ENCODE data around the gene ASCC3. TPM values are rescaled to one million over a fixed set of nuclear protein-coding genes. Genes with fewer than 3 reads are reported as not detected.

ASCC3 gene
- total RNA-seq, 2 experiments from 2014 or later, result 28.5 to 47.5 TPM

DNA sequence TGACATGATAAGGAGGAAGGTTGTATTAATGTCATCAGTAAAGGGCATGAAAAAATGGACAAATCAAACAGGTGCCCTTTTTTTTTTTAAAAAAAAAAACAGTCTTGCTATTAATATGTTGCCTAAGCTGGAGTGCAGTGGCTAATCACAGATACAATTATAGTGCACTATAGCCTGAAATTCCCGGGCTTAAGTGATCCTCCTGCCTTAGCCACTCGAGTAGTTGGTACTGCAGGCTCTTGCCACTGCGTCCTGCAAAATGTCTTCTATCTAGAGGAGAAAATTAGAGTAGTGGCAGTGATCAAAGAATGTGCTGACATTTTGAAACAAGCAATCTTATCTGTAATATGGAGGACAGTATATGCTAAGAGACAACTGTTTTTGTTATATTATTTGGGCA is 127.7 kb downstream of the ASCC3 start:
- CTCF ChIA-PET (ENCODE audit: unreplicated experiment), result no interaction called here

DNA sequence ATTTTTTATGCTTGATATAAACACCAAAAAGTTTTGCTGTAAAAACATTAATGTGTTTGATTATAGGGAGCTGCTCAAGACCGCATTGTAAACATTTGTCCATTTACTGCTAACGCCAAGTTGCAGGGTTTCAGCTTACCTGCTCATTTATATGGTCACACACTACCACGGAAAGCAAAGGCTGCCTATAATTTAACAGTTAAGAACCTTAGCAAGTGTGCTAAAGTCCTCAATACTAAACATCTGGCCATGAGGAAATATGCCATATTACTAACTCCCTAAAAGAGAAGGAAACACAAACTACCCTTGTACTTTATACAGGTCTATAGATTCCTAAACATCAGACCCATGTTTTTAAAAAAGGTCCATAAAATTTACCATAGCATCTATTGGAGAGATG is 129.5 kb downstream of the ASCC3 start:
- Histone ChIP-seq H3K27ac (ENCODE audit: low read depth, low read length, poor library complexity, severe bottlenecking) (no peak overlapping the region), H3K36me3 (ENCODE audit: insufficient read depth, low read length) (peaks cover 19% of the 10 kb centered on the region), H3K4me2 (ENCODE audit: low read length) (no peak overlapping the region), H3K9me3 (ENCODE audit: low read length) (no peaks in the 10 kb centered on the region), H3K4me3 (ENCODE audit: low read depth, low read length, poor library complexity, severe bottlenecking) (no peak overlapping the region), H2AFZ (ENCODE audit: low read length) (no peak overlapping the region), H3K4me1 (ENCODE audit: insufficient read depth, low read length, poor library complexity, severe bottlenecking) (no peaks in the 10 kb centered on the region), H3K79me2 (ENCODE audit: insufficient read depth, low read depth, low read length) (no peaks in the 10 kb centered on the region), H4K20me1 (ENCODE audit: insufficient read depth, low read length) (no peaks in the 10 kb centered on the region), H3K9me2 (ENCODE audit: insufficient read depth, low read length) (no peaks in the 10 kb centered on the region)
- intact Hi-C loops (cut with micrococcal nuclease; ENCODE audit: unreplicated experiment), result no loop called here
- no peak for TF ChIP-seq EZH2phosphoT487 (IDR thresholded peaks at IDR 0.05; ENCODE audit: borderline replicate concordance, low read depth, low read length)
- TF ChIP-seq, protein P1, sequence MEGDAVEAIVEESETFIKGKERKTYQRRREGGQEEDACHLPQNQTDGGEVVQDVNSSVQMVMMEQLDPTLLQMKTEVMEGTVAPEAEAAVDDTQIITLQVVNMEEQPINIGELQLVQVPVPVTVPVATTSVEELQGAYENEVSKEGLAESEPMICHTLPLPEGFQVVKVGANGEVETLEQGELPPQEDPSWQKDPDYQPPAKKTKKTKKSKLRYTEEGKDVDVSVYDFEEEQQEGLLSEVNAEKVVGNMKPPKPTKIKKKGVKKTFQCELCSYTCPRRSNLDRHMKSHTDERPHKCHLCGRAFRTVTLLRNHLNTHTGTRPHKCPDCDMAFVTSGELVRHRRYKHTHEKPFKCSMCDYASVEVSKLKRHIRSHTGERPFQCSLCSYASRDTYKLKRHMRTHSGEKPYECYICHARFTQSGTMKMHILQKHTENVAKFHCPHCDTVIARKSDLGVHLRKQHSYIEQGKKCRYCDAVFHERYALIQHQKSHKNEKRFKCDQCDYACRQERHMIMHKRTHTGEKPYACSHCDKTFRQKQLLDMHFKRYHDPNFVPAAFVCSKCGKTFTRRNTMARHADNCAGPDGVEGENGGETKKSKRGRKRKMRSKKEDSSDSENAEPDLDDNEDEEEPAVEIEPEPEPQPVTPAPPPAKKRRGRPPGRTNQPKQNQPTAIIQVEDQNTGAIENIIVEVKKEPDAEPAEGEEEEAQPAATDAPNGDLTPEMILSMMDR (conservative IDR thresholded peaks at IDR 0.05; ENCODE audit: low read length), result no peak
- no peak for DNase-seq (ENCODE audit: low spot score)
- BruUV-seq (replicated peaks), result no TSS peak
- POLR2A ChIA-PET, result interaction anchor here (0.8 kb wide), 1 partner anchor 47 kb away, joined by 4 read pairs; no protein-coding TSS in a partner anchor
- CTCF ChIA-PET (ENCODE audit: unreplicated experiment), result no interaction called here

More for the DNA sequence above, 127.7 kb downstream of the ASCC3 start:
- no peak overlapping the region for H3K4me2 ChIP-seq (ENCODE audit: low read length)
- no TSS peak for BruUV-seq (replicated peaks)
- H3K27ac ChIP-seq (ENCODE audit: low read depth, low read length, poor library complexity, severe bottlenecking), result no peak overlapping the region
- no peaks in the 10 kb centered on the region for H3K9me2 ChIP-seq (ENCODE audit: insufficient read depth, low read length)
- intact Hi-C loops (cut with micrococcal nuclease; ENCODE audit: unreplicated experiment), result no loop called here
- H3K36me3 ChIP-seq (ENCODE audit: insufficient read depth, low read length), result peaks cover 16% of the 10 kb centered on the region
- POLR2A ChIA-PET, result no interaction called here
- H4K20me1 ChIP-seq (ENCODE audit: insufficient read depth, low read length), result no peaks in the 10 kb centered on the region
- TF ChIP-seq, protein P1 (conservative IDR thresholded peaks at IDR 0.05; ENCODE audit: low read length), result no peak
- no peak for TF ChIP-seq EZH2phosphoT487 (IDR thresholded peaks at IDR 0.05; ENCODE audit: borderline replicate concordance, low read depth, low read length)
- no peak overlapping the region for H3K4me3 ChIP-seq (ENCODE audit: low read depth, low read length, poor library complexity, severe bottlenecking)
- no peak overlapping the region for H2AFZ ChIP-seq (ENCODE audit: low read length)
- DNase-seq (ENCODE audit: low spot score), result no peak
- no peaks in the 10 kb centered on the region for H3K79me2 ChIP-seq (ENCODE audit: insufficient read depth, low read depth, low read length)
- H3K9me3 ChIP-seq (ENCODE audit: low read length), result no peaks in the 10 kb centered on the region
- H3K4me1 ChIP-seq (ENCODE audit: insufficient read depth, low read length, poor library complexity, severe bottlenecking), result no peaks in the 10 kb centered on the region

DNA sequence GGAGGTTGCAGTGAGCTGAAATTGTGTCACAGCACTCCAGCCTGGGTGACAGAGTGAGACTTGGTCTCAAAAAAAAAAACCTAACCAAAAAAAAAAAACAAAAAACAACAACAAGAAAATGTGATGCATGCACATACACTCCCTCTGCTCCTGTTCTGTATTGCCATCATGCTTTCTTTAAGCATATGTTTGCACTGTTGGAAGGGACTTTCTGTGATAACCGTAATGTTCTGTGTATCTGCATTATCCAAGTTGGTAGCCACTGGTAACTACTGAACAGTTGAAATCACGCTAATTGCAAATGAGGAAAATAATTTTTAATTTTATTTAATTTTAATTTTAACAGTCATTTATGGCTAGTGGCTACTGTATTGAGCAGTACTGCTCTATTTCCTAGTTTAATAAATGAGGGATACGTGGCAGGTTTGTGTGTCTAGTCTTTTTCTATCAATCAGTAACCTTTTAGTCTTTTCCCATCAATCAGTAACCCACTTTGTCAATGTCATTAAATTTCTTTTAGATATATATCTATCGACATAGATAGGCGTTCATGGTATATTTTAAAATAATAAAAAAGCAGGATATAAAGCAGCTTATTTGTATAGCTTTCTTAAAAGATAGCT is 135.6 kb downstream of the ASCC3 start:
- H3K9me3 ChIP-seq (ENCODE audit: low read length), result no peaks in the 10 kb centered on the region
- H3K4me2 ChIP-seq (ENCODE audit: low read length), result no peak overlapping the region
- TF ChIP-seq, protein P1 (conservative IDR thresholded peaks at IDR 0.05; ENCODE audit: low read length), result no peak
- TF ChIP-seq EZH2phosphoT487 (IDR thresholded peaks at IDR 0.05; ENCODE audit: borderline replicate concordance, low read depth, low read length), result no peak
- H3K4me3 ChIP-seq (ENCODE audit: low read depth, low read length, poor library complexity, severe bottlenecking), result no peak overlapping the region
- peaks cover 21% of the 10 kb centered on the region for H3K36me3 ChIP-seq (ENCODE audit: insufficient read depth, low read length)
- no peaks in the 10 kb centered on the region for H4K20me1 ChIP-seq (ENCODE audit: insufficient read depth, low read length)
- H3K9me2 ChIP-seq (ENCODE audit: insufficient read depth, low read length), result no peaks in the 10 kb centered on the region
- ChIA-PET CTCF (ENCODE audit: unreplicated experiment) (no interaction called here), POLR2A (interaction anchor here (0.6 to 0.7 kb wide), 3 partner anchors 50 to 405 kb away, joined by 3 read pairs; no protein-coding TSS in a partner anchor)
- no peak overlapping the region for H3K27ac ChIP-seq (ENCODE audit: low read depth, low read length, poor library complexity, severe bottlenecking)
- DNase-seq (ENCODE audit: low spot score), result no peak
- intact Hi-C loops (cut with micrococcal nuclease; ENCODE audit: unreplicated experiment), result no loop called here
- no peaks in the 10 kb centered on the region for H3K79me2 ChIP-seq (ENCODE audit: insufficient read depth, low read depth, low read length)
- H2AFZ ChIP-seq (ENCODE audit: low read length), result no peak overlapping the region
- H3K4me1 ChIP-seq (ENCODE audit: insufficient read depth, low read length, poor library complexity, severe bottlenecking), result no peaks in the 10 kb centered on the region
- BruUV-seq (replicated peaks), result no TSS peak

Measured in OCI-LY7 (cell line).